ENCODE measurements around the gene MAPK1. TPM values are rescaled to one million over a fixed set of nuclear protein-coding genes. Genes with fewer than 3 reads are reported as not detected.

MAPK1 gene
- total and polyA plus RNA-seq, 9 of the 15 experiments (the other 6 are each of a cell fraction or from before 2014, with no cell fraction given): 46.3 to 575 (median 283) TPM

DNA sequence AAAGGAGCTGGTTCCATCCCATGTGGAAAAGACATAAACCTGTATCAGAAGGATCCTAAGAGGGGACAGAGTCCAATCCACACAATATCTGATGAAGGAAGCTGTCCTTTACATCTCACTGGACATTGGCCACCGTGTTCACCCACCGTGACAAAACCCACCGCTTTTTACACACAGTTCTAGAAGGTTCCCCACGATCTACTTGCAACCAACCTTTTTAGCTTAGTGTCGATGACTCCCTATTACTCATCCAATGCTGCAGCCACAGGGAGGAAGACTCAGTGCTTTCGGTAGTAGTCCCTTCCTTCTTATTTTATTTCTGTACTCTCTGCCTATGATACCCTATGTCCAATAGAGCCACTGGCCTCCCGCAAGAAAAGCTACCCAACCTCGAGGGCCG, 65.4 kb downstream of the MAPK1 start (continued):
- no peak for TF ChIP-seq RBBP5 (IDR thresholded peaks at IDR 0.05; ENCODE audit: borderline replicate concordance, insufficient read depth, low read length, poor library complexity, severe bottlenecking)
- TF ChIP-seq ZNF583 (CRISPR knock-in tag; IDR thresholded peaks at IDR 0.05): no peak
- TF ChIP-seq ZBED1 (IDR thresholded peaks at IDR 0.05): no peak
- TF ChIP-seq, protein P1, sequence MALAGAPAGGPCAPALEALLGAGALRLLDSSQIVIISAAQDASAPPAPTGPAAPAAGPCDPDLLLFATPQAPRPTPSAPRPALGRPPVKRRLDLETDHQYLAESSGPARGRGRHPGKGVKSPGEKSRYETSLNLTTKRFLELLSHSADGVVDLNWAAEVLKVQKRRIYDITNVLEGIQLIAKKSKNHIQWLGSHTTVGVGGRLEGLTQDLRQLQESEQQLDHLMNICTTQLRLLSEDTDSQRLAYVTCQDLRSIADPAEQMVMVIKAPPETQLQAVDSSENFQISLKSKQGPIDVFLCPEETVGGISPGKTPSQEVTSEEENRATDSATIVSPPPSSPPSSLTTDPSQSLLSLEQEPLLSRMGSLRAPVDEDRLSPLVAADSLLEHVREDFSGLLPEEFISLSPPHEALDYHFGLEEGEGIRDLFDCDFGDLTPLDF (CRISPR knock-in tag; IDR thresholded peaks at IDR 0.05): no peak
- TF ChIP-seq SP1 (CRISPR knock-in tag; IDR thresholded peaks at IDR 0.05): peak; percentile 41; the same call in 1 of the 2 replicates
- no peak for TF ChIP-seq HDAC3 (IDR thresholded peaks at IDR 0.05; ENCODE audit: borderline replicate concordance, partially characterized antibody)
- no peak for TF ChIP-seq KDM1A (IDR thresholded peaks at IDR 0.05)
- TF ChIP-seq MED1 (CRISPR knock-in tag; IDR thresholded peaks at IDR 0.05; ENCODE audit: borderline replicate concordance): peak; percentile 4; the same call in 1 of the 2 replicates
- TF ChIP-seq, protein P2, sequence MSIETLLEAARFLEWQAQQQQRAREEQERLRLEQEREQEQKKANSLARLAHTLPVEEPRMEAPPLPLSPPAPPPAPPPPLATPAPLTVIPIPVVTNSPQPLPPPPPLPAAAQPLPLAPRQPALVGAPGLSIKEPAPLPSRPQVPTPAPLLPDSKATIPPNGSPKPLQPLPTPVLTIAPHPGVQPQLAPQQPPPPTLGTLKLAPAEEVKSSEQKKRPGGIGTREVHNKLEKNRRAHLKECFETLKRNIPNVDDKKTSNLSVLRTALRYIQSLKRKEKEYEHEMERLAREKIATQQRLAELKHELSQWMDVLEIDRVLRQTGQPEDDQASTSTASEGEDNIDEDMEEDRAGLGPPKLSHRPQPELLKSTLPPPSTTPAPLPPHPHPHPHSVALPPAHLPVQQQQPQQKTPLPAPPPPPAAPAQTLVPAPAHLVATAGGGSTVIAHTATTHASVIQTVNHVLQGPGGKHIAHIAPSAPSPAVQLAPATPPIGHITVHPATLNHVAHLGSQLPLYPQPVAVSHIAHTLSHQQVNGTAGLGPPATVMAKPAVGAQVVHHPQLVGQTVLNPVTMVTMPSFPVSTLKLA (conservative IDR thresholded peaks at IDR 0.05): no peak
- TF ChIP-seq ZNF347 (CRISPR knock-in tag; IDR thresholded peaks at IDR 0.05; ENCODE audit: low read depth): no peak
- TF ChIP-seq SRSF3 (IDR thresholded peaks at IDR 0.05; ENCODE audit: insufficient read depth, low read length): no peak
